Measurements from ENCODE around the gene ACY1. TPM values are rescaled to one million over a fixed set of nuclear protein-coding genes. Genes with fewer than 3 reads are reported as not detected.

Gene ACY1
- total RNA-seq, 1 donor from 2014 or later, result 26.7 TPM

DNA sequence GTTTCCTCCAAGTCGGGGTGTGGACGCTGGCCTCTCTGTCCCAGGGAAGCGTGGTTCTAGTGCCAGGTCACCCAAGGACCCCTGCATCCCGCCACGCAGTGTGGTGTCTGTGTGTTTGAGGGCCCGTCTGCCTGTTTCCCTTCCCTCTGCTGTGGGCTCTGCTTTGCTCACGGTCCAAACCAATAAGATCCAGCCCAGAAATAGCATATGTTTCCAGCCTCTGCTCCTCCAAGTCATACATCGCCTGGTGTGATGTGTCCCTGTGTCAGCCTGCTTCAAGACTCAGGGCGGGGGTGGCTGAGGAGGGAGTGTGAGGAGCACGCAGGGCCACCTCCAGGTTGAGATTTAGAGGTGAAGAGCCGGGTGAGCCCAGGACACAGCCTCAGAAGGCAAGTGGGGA, 34.3 kb downstream of the ACY1 start:
- ATAC-seq (ENCODE audit: low read depth), result no peak
- H3K4me3 Mint-ChIP-seq, result no peak overlapping the region
- H3K27ac Mint-ChIP-seq, result no peak overlapping the region
- H3K27me3 Mint-ChIP-seq, result peaks cover 2% of the 10 kb centered on the region
- ChIA-PET CTCF (no interaction called here), POLR2A (interaction anchor here (0.6 kb wide), 1 partner anchor 141 kb away, joined by 3 read pairs; no protein-coding TSS in a partner anchor)
- no peak for DNase-seq
- TF ChIP-seq, protein P1, sequence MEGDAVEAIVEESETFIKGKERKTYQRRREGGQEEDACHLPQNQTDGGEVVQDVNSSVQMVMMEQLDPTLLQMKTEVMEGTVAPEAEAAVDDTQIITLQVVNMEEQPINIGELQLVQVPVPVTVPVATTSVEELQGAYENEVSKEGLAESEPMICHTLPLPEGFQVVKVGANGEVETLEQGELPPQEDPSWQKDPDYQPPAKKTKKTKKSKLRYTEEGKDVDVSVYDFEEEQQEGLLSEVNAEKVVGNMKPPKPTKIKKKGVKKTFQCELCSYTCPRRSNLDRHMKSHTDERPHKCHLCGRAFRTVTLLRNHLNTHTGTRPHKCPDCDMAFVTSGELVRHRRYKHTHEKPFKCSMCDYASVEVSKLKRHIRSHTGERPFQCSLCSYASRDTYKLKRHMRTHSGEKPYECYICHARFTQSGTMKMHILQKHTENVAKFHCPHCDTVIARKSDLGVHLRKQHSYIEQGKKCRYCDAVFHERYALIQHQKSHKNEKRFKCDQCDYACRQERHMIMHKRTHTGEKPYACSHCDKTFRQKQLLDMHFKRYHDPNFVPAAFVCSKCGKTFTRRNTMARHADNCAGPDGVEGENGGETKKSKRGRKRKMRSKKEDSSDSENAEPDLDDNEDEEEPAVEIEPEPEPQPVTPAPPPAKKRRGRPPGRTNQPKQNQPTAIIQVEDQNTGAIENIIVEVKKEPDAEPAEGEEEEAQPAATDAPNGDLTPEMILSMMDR (IDR thresholded peaks at IDR 0.05), result no peak
- intact Hi-C loops (cut with micrococcal nuclease), result no loop called here
- no peaks in the 10 kb centered on the region for H3K9me3 Mint-ChIP-seq
- H3K36me3 Mint-ChIP-seq (ENCODE audit: low read depth), result no peaks in the 10 kb centered on the region
- peaks cover 2% of the 10 kb centered on the region for H3K4me1 Mint-ChIP-seq

DNA sequence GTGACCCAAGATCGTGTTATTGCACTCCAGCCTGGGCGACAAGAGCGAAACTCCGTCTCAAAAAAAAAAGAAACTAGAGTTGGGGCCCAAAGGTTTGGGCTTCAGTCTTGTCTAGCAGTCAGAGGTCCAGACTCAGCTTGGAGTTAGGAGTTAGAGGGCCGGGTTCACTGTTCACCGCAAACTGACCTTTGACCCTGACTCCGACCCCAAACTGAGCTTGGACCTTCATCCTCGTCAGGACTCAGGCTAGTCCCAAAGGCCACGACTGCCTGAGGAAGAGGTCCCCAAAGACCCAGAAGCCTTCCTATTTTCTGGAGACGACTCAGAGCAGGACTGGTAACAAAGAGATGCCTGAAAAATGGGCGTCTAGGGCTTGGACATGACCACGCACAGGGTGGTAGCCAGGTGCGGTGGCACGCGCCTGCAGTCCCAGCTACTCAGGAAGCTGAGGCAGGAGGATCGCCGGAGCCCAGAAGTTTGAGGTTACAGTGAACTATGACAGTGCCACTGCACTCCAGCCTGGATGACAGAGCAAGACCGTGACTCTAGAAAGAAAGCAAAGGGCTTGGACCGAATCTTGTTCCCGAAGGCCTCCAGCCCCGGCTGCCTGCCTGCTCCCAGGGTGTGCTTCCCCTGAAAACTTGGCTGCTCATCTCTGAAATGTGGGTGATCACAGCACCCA, 35.1 kb downstream of the ACY1 start:
- peaks cover 2% of the 10 kb centered on the region for H3K27me3 Mint-ChIP-seq
- no peaks in the 10 kb centered on the region for H3K36me3 Mint-ChIP-seq (ENCODE audit: low read depth)
- POLR2A ChIA-PET, result no interaction called here
- no peak overlapping the region for H3K4me3 Mint-ChIP-seq
- peaks cover 8% of the 10 kb centered on the region for H3K4me1 Mint-ChIP-seq
- CTCF ChIA-PET, result no interaction called here
- TF ChIP-seq, protein P1 (IDR thresholded peaks at IDR 0.05), result no peak
- intact Hi-C loops (cut with micrococcal nuclease), result no loop called here
- no peak for ATAC-seq (ENCODE audit: low read depth)
- no peaks in the 10 kb centered on the region for H3K9me3 Mint-ChIP-seq
- no peak overlapping the region for H3K27ac Mint-ChIP-seq
- no peak for DNase-seq

DNA sequence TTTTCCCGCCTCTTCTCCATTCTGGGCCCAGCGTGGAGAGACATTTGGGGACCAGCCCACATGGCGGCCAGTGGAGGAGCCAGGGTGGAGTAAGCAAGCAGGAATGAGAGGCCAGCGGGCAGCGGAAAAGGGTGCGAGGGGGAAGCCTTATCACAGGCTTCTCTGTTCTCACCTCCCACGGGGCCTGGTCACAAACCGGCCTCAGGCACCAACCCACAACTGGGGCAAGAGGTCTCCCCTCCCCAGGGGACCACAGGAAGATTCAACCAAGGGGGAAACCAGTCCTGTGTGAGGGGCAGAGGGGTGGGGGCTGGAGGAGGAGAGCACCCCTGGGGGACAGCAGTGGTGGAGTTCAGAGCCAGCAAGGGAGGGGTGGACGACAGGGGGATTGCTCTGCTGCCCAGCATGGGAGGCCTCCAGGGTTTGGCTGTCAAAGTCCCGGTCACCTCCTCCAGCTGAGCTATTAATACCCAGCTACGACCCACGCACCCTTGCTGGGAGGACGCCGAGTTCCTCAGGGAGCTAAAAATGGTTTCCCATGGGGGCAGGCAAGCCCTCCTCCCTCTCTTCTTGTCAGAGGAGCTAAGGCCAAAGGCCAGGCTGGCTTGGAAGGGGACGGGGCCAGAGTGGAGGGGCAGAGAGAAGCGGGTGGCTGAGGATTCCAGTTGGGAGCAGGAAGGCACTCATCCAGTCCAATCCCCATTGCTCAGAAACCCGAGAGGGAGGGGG, 36.2 kb downstream of the ACY1 start:
- Mint-ChIP-seq H3K9me3 (no peaks in the 10 kb centered on the region), H3K36me3 (ENCODE audit: low read depth) (no peaks in the 10 kb centered on the region), H3K27me3 (peaks cover 2% of the 10 kb centered on the region), H3K4me1 (peaks cover 19% of the 10 kb centered on the region), H3K4me3 (no peak overlapping the region), H3K27ac (no peak overlapping the region)
- intact Hi-C loops (cut with micrococcal nuclease), result no loop called here
- CTCF ChIA-PET, result no interaction called here
- TF ChIP-seq, protein P1 (IDR thresholded peaks at IDR 0.05), result no peak
- DNase-seq (no peak), ATAC-seq (ENCODE audit: low read depth) (no peak)
- POLR2A ChIA-PET, result no interaction called here

DNA sequence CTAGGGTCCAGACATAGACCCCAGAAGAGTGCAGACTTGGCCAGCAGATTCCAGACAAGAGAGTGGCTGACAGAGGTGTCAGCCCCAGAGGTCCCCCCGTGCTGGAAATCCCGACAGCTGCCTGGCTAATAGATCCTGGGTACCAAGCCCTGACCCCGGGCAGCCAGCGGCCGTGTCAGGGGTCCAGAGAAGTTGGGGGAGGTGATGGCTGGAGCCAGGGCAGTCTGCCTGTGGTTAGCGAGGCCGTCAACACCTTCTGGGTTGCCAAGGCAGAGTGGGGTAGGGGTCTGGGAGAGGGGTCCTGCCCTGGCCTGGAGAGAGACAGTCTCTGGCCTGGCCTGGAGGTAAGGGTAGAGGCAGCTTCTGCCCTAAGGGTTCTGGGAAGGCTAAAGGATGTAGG, 37.5 kb downstream of the ACY1 start:
- TF ChIP-seq, protein P1 (IDR thresholded peaks at IDR 0.05), result no peak
- DNase-seq (no peak), ATAC-seq (ENCODE audit: low read depth) (no peak)
- H3K4me3 Mint-ChIP-seq, result no peak overlapping the region
- H3K9me3 Mint-ChIP-seq, result no peaks in the 10 kb centered on the region
- ChIA-PET POLR2A (no interaction called here), CTCF (no interaction called here)
- intact Hi-C loops (cut with micrococcal nuclease), result no loop called here
- H3K4me1 Mint-ChIP-seq, result peaks cover 23% of the 10 kb centered on the region
- H3K36me3 Mint-ChIP-seq (ENCODE audit: low read depth), result no peaks in the 10 kb centered on the region
- H3K27ac Mint-ChIP-seq, result no peak overlapping the region
- no peaks in the 10 kb centered on the region for H3K27me3 Mint-ChIP-seq

DNA sequence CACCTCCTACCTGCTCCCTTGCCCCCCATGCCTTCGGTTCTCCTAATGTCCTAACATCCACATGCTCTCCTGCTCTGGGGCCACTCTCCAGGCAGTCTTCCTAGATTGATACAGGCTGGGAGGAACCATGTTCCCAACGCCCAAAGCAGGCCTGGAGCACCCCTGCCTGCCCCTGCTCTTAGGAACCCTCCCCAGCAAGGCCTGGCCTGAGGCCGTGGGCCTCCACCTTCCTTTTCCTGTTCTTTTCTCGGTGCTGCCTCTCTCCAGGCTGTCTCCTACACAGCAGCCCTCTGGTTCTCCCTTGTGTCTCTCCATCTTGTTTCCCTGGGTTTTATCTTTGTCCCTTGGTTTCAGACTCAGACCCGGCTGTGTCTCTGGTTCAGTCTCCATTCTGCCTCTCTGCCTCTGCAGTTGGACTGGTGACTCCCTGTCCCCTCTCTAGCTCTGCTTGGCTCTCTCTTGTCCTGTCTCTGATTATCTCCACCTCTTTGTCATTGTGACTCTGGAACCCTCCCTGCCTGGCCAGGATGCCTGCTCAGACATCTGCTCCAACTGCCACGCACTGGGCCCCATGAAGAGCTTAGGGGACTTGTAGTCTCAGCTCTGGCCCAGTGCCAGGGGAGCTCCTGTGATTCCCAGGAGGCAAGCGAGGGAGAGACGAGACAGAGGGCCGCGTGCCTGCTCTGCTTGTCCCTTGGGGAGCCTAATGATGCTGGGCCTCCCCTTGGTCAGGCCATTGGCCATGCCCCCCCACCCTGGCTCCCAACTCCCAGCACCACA, 38.3 kb downstream of the ACY1 start:
- POLR2A ChIA-PET, result no interaction called here
- no peak overlapping the region for H3K27ac Mint-ChIP-seq
- CTCF ChIA-PET, result no interaction called here

More for the DNA sequence above, 38.3 kb downstream of the ACY1 start:
- ATAC-seq (ENCODE audit: low read depth), result peak; percentile 17
- Mint-ChIP-seq H3K4me1 (peaks cover 23% of the 10 kb centered on the region), H3K9me3 (no peaks in the 10 kb centered on the region), H3K36me3 (ENCODE audit: low read depth) (no peaks in the 10 kb centered on the region), H3K4me3 (no peak overlapping the region), H3K27me3 (no peaks in the 10 kb centered on the region)
- TF ChIP-seq, protein P1 (IDR thresholded peaks at IDR 0.05), result no peak
- intact Hi-C loops (cut with micrococcal nuclease), result no loop called here
- no peak for DNase-seq

Data from activated B cell treated with CpG ODN at 0.5 μM for 24 hours (primary cell).